Measurements from ENCODE around the gene MCL1.
"Not testable (repeated sequence)": the region's sequence is repeated elsewhere in the genome, so short reads cannot be mapped to it uniquely, and the experiment has no call there.

The MCL1 gene
- total RNA-seq: 1,779 to 3,275 (median 2,378) reads per million in 4 donors

GRCh38 chr1:150579110-150579944, at the start of gene MCL1:
TSS of gene MCL1 (minus strand) at chr1:150579610. CDS start at chr1:150579530, 80 bp downstream.
- DNase-seq: peak; percentile 73 to 95 (median 83)

DNA sequence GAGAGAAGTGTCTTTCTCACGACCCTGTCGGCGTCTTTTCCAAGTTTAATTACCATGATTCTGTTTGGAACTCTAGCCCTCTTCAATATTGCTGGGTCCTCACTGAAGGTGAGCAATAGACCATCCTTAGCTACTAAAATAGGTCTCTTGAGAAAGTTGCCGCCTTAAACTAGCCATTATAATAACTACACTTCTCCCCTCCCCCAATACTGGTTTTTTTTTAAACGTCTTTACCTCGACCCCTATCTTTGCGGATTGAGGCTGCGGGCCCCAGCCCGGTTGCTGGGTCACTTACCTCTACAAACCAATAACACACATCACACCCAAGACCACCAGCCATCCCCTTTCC, 49.3 kb upstream of the MCL1 start:
- no peak for DNase-seq

- DNase-seq: no peak
Measured at GRCh38 chr1:150627826-150628410, 48.5 kb upstream of the MCL1 start.

DNA sequence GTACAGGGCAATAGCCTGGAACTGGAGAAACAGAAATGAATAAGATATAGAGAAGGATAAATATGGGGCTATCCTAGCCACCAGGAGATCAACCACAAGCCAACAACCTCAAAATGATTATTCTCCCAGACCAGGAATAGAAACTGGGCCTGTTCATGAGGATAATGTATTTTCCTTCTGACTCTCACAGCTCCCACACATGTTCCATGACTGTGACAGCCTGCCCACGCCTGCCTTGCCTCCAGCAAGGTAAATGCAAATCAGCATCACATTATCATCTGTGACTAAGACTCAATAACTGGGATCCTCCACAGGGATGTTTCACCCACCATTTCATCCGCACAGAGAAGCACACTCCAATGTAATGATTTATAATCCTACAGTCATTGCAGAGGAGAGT, 46.7 kb upstream of the MCL1 start:
- no peak for DNase-seq

- DNase-seq: not testable (repeated sequence)
Measured at GRCh38 chr1:150624546-150624945, 45.1 kb upstream of the MCL1 start.

DNA sequence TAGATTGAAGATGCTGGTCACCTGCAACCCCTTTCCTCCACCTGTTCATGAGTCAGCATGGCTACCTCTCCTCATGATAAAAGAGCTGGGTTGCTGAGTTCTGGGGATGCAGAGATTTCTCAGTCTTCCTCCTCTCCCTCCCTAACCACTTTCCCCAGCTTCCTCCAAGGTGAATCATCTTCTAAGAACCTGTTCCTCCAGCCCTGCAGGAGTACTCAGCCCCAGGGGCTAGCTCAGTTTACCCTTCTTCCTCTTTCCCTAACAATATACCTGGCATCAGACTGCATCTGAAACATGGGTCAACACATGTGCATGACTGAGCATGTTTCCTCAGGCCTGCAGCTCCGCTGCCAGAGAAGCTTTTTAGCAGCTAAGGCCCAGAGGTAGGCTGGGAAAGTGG, 44.7 kb upstream of the MCL1 start:
- DNase-seq: not testable (repeated sequence)

- DNase-seq: no peak
Measured at GRCh38 chr1:150622303-150622975, 43.0 kb upstream of the MCL1 start.

DNA sequence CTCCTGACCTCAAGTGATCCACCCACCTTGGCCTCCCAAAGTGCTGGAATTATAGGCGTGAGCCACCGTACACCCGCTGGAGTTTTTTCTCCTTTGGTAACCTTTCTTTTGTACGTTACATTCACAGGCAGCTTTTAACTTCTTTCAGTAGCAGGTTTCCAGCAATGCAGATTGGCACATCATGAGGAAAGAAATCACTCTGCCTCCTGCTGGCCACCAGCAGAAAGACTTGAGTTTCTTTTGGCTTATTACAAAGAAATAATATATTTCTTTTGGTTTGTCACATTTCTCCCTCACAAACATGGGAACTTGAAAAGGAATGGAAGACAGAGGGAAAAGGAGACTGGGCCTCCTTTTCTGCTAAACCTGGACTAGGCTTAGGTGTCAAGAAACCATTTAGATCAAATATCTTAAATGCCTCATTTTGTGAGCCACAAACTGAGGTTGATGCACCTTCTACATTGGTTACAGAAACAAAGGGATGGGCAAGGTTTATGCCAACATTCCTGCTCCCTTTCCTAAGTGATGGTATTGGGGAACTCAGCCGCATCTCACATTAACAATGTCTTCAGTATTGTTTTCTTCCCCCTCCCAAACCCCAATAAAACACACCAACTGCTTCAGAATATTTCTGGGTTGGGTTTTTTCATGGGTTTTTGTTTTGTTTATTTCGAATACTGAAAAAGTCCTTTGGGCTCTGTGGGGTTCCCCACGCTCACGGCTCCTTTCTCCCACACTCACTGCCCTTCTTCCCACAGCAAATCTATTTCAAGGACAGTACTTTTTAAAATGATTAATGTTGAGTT, 42.3 kb upstream of the MCL1 start:
- DNase-seq: peak in 4 of 5 donors; percentile 40 to 68 (median 46)

GRCh38 chr1:150620919-150621318, 41.5 kb upstream of the MCL1 start:
- no peak for DNase-seq

DNA sequence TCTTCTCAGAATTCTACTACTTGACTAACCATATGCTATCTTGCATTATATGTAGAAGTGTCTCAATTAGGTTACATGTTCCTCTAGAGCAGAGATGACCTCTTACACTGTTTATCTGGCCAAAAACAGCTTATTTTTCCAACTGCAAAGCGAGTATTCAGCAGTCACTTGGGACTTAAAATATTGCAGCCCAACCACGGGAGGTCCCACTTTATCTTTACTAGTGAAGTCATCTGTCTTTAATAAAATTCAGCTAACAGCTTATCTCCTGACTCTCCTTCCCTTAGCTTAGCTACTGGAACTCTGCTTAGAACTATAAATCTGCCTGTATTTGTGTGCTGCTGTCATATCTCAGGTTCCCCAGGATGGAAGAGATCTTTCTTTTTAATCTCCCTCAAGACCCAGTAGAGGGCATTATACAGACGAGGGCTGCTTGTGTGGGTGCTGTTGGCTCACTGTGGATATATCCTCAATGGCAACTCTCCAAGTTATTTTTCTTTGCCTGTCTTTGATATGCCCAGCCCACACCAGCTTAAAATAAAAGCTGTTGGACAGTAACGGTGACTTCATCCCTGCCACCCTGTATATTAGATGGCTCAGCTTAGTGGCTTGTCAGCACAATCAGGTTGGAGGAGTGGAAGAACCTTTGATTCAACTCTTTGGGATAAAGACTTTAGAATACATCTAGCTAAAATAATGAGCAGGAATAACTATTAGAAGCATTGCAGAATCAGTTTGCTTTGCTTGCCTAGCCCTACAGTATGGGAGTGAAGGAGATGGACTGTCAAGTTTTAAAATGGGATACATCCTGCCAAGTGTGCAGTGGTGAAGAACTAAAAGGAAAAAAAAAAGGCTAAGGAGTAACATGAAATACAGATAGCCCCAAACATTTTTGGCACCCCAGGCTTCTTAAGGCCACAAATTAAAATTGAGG, 40.4 kb upstream of the MCL1 start:
- DNase-seq: peak in 1 of 5 donors; percentile 25

DNA sequence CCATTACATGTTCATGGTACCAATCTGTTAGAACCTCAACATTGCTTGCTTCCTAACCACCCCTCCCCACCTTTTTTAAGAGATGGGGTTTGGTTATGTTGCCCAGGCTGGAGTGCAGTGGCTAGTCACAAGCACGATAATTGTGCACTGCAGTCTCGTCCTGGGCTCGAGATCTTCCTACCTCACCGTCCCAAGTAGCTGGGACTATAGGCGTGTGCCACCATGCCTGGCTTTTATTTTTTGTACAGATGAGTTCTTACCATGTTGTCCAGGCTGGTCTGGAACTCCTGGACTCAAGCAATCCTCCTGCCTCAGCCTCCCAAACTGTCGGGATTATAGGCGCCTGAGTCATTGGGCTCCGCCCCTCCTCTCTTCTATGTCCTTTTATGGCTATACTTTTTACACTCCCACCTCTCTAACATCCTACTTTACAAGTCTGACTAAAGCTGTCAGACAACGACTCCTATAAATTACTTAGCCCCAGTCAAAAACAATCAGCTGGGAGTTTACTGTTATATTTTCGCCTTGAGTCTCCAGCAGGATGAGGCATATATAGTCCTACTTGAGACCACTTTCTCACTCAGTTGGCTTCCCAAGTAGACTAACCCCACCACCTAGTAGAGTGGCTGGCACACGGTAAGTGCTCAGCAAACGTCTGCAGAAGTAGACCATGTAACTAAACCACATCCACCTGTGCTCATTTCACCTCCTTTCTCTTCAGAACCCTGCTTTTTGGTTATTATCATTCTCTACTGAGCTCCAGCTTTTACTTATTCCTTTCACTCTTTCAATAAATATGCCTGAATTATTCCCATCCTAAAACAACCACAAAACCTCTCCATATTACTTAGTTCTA, 36.2 kb upstream of the MCL1 start:
- DNase-seq: peak in 1 of 5 donors; percentile 43

- DNase-seq: peak in 4 of 5 donors; percentile 23 to 89 (median 33)
Measured at GRCh38 chr1:150613061-150613920, 33.9 kb upstream of the MCL1 start.

DNA sequence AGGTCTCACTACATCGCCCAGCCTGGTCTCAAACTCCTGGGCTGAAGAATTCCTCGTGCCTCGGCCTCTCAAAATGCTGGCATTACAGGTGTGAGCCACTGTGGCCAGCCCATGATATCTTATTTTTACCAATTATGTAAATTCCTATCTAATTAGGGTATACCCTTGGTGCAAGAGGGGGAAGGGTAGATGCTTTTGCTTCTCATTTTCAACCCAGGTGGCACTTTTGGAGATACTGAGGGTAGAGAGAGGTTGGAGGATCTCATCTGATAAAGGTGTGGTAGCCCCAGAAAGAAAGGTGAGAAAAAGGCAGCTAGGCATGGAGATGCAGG, 32.6 kb upstream of the MCL1 start:
- DNase-seq: no peak

DNA sequence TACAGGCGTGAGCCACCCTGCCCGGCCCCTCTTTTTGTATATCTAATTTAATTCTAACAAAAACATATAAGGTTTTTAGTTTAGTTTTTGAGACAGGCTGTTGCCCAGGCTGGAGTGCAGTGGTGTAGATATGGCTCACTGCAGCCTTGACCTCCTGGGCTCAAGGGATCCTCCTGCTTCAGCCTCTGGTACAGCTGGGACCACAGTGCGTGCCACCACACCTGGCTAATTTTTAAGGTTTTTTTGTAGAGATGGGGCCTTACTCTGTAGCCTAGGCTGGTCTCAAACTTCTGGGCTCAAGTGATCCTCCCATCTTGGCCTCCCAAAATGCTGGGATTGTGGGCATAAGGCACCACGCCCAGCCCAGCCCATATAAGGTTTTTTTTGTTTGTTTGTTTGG, 31.2 kb upstream of the MCL1 start:
- no peak for DNase-seq

DNA sequence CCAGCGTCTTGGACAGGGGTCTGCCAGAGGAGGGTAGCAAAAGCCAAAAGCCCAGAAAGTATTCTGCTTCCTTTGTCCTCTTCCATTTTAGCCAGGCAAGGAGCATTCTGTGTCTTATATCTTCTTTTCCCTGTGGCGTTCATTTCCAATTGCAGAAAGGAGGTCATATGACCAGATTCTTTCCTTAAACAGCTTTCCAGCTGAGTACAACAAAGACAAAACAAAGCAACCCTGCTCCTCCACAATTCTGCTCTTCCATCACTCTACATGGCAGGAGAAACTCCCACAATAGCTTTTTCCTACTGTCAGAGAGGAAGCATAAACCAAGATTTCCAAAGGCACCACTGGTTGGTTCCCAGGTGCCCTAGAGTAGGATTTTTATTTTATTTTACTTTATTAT, 30.3 kb upstream of the MCL1 start:
- DNase-seq: no peak

DNA sequence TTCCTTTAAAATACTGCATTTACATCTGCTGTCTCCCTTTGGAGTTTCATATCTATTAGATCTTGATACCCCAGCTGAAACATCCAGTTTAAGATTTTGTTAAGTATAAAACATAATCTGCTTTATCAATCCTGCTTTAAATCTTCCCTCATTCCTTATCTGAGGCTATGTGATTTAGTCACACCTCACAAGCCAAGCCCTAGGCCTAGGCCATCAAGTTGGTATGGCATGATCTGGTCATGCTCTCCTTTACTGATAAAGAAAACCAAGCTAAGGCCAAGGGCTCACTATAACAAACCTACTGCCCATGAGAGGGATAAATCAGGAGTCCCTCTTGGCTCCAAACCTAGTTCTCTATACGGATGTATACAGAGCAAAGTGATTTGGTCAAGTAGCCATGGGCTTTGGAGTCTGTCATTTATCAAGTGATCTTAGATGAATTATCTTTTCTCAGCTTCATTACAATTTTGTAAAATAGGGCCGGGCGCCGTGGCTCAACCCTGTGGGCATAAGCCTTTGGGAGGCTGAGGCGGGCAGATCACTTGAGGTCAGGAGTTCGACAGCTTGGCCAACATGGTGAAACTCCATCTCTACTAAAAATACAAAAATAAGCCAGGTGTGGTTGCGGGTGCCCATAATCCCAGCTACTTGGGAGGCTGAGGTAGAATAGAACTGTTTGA, 27.2 kb upstream of the MCL1 start:
- DNase-seq: no peak

DNA sequence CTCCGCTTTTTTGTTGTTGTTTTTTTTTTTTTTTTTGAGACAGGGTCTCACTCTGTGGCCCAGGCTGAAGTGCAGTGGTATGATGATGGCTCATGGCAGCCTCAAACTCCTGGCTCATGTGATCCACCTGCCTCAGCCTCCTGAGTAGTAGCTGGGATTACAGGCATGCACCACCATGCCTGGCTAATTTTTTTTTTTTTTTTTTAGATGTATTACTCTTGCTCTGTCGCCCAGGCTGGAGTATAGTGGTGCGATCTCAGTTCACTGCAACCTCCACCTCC, 26.0 kb upstream of the MCL1 start:
- DNase-seq: not testable (repeated sequence)

GRCh38 chr1:150604226-150604588, 24.8 kb upstream of the MCL1 start:
- no peak for DNase-seq

DNA sequence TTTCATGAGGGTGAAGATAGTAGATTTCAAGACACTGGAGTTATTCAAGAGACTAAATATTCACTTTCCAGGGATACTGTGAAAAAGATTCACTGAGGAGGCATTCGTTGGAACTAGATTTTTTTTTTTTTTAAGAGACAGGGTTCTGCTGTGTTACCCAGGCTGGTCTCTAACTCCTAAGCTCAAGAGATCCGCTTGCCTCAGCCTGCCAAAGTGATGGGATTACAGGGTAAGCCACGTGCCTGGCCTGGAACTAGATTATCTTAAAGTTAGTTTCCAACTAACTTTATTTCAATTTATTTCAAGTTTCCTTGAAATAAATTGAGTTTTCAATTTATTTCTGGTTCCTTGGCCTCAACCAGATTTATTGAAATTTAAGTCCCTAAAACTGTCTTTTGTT, 24.3 kb upstream of the MCL1 start:
- no peak for DNase-seq

DNA sequence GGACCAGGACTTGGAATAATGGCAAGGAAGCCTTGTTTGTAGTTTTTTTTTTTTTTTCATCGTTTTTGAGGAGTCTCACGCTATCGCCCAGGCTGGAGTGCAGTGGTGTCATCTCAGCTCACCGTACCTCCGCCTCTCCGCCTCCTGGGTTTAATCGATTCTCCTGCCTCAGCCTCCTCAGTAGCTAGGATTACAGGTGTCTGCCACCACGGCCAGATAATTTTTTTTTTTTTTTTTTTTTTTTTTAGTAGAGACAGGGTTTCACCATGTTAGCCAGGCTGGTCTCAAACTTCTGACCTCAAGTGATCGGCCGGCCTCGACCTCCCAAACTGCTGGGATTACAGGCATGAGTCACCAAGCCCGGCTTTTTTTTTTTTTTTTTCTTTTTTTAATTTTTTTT, 23.0 kb upstream of the MCL1 start:
- not testable (repeated sequence) for DNase-seq
